K562 (cell line): Measurements from ENCODE around the gene FAM117A. TPM values are rescaled to one million over a fixed set of nuclear protein-coding genes. Genes with fewer than 3 reads are reported as not detected.

Experiments
- ATAC-seq: fragments of 200-7000 bp; cut with Tn5 transposase; 3 replicates; pipeline ENCODE4 v1.9.1; 2020; ENCODE audit warnings: moderate library complexity
- BruUV-seq: library from RNA; stranded (reverse); fragments of 400-500 nt; replicated peaks from 2 replicates; lab custom pipeline; 2021; lab: Mats Ljungman, UMichigan
- CTCF ChIA-PET: fragments of 300-600 bp; formaldehyde crosslinking; extraction: SDS; loops from one replicate; lab custom pipeline; 2021; ENCODE audit warnings: low intra/inter-chr PET ratio; lab: Yijun Ruan, JAX
- POLR2A ChIA-PET: fragments of 300-600, 350-650 bp; sonication (Branson Sonifier 250); formaldehyde crosslinking; extraction: SDS; loops from one replicate; lab custom pipeline; 2021; ENCODE audit warnings: antibody characterized with exemption, inconsistent platforms; lab: Yijun Ruan, JAX
- DNase-seq, 4 experiments: peaks; one replicate each; pipeline versions ENCODE4 v3.0.0 to v3.0.0-alpha.2; 2011 to 2018; ENCODE audit warnings: low spot score in 3 of 4, mixed read lengths in 3 of 4; ENCODE audit errors: extremely low read depth in 1 of 4
- FAIRE-seq: peaks from 2 replicates; lab custom pipeline; 2011; peaks lifted over from hg19 to GRCh38; lab: Jason Lieb, UNC
- H2AFZ ChIP-seq: 2 replicates; pipeline ENCODE4 v1.6.0; 2011; ENCODE audit warnings: low read depth, low read length, control low read depth, inconsistent platforms
- H3K27ac ChIP-seq: fragments of 200-600 bp; 3 replicates; pipeline ENCODE4 v1.8.0; 2011; ENCODE audit warnings: low read depth, mild to moderate bottlenecking, control low read depth, inconsistent platforms, low read length, moderate library complexity, mixed read lengths; ENCODE audit errors: extremely low read depth
- H3K27me3 ChIP-seq, 2 experiments: fragments of 300-600 bp in 1 of 2; 2 replicates in 1 of 2; 3 replicates in 1 of 2; pipeline versions ENCODE4 v1.6.0 to v1.8.0; 2011; ENCODE audit warnings: inconsistent platforms in 2 of 2, low read length in 2 of 2, mild to moderate bottlenecking in 1 of 2, mixed read lengths in 1 of 2, moderate library complexity in 1 of 2; ENCODE audit not compliant: control insufficient read depth in 2 of 2, insufficient read depth in 2 of 2
- H3K36me3 ChIP-seq: fragments of 300-600 bp; 3 replicates; pipeline ENCODE4 v1.8.0; 2011; ENCODE audit warnings: mild to moderate bottlenecking, low read length, inconsistent platforms; ENCODE audit not compliant: control insufficient read depth, insufficient read depth
- H3K4me1 ChIP-seq, 2 experiments: fragments of 200-600 bp in 1 of 2; replicated peaks in 1 of 2; 2 replicates in 1 of 2; 3 replicates in 1 of 2; pipeline versions ENCODE4 v1.5.1 to v1.8.0; 2011; ENCODE audit warnings: inconsistent platforms in 2 of 2, low read length in 2 of 2, mild to moderate bottlenecking in 1 of 2, mixed read lengths in 1 of 2, moderate library complexity in 1 of 2; ENCODE audit not compliant: control insufficient read depth in 2 of 2, insufficient read depth in 2 of 2
- H3K4me2 ChIP-seq: 2 replicates; pipeline ENCODE4 v1.6.1; 2011; ENCODE audit warnings: low read length, control low read depth, inconsistent platforms, mixed read lengths; ENCODE audit not compliant: insufficient read depth
- H3K4me3 ChIP-seq: fragments of 200-600 bp; sonication (generic), shearing (Covaris generic); 2 replicates; pipeline ENCODE4 v1.5.1; 2016; ENCODE audit warnings: control low read depth, inconsistent platforms
- H3K79me2 ChIP-seq: fragments of 200-600 bp; 3 replicates; pipeline ENCODE4 v1.8.0; 2011; ENCODE audit warnings: low read length, inconsistent platforms; ENCODE audit not compliant: control insufficient read depth, insufficient read depth
- H3K9ac ChIP-seq, 2 experiments: 2 replicates each; pipeline versions ENCODE4 v1.6.0 to v1.6.1; 2011; ENCODE audit warnings: low read depth in 2 of 2, low read length in 2 of 2, control low read depth in 1 of 2, inconsistent platforms in 1 of 2, mild to moderate bottlenecking in 1 of 2, mixed read lengths in 1 of 2; ENCODE audit not compliant: insufficient read depth in 1 of 2
- H3K9me1 ChIP-seq: one replicate; pipeline ENCODE4 v1.6.0; 2011; ENCODE audit warnings: inconsistent platforms, mild to moderate bottlenecking, low read length, moderate library complexity; ENCODE audit not compliant: control insufficient read depth, insufficient read depth
- H3K9me3 ChIP-seq: replicated peaks from 2 replicates; pipeline ENCODE4 v1.5.1; 2011; ENCODE audit warnings: low read depth, low read length, inconsistent platforms; ENCODE audit not compliant: control insufficient read depth, insufficient read depth
- H4K20me1 ChIP-seq: replicated peaks from 2 replicates; pipeline ENCODE4 v1.6.1; 2011; ENCODE audit warnings: low read length, inconsistent platforms, mixed read lengths; ENCODE audit not compliant: control insufficient read depth, insufficient read depth
- CC2D1A ChIP-seq: fragments of 450-650 bp; IDR thresholded peaks from 2 replicates; pipeline ENCODE4 v1.6.1; 2017; ENCODE audit warnings: mild to moderate bottlenecking
- ELF1 ChIP-seq: fragments of 200-800 bp; sonication (Bioruptor generic); IDR thresholded peaks from 2 replicates; pipeline ENCODE4 v1.6.1; 2016; ENCODE audit warnings: missing genetic modification characterization, missing compliant biosample characterization
- EP300 ChIP-seq: IDR thresholded peaks from 2 replicates; pipeline ENCODE4 v1.6.1; 2012; ENCODE audit warnings: low read length, improper control_type of control experiment
- HDAC6 ChIP-seq: IDR thresholded peaks from 2 replicates; pipeline ENCODE4 v1.6.1; 2012; ENCODE audit warnings: low read depth, mild to moderate bottlenecking, control low read depth, inconsistent platforms, low read length, moderate library complexity
- NCOR1 ChIP-seq: fragments of 450-650 bp; IDR thresholded peaks from 2 replicates; pipeline ENCODE4 v1.6.1; 2016; ENCODE audit warnings: mild to moderate bottlenecking, moderate library complexity
- POLR2B ChIP-seq: fragments of 450-650 bp; IDR thresholded peaks from 2 replicates; pipeline ENCODE4 v1.6.1; 2018; ENCODE audit warnings: low read depth; ENCODE audit not compliant: partially characterized antibody
- SMAD2 ChIP-seq: fragments of 150-350 bp; IDR thresholded peaks from 2 replicates; pipeline ENCODE4 v1.6.1; 2014; ENCODE audit warnings: low read depth, mild to moderate bottlenecking, low read length
- TAF7 ChIP-seq: fragments of 450-650 bp; IDR thresholded peaks from 2 replicates; pipeline ENCODE4 v1.6.1; 2016; ENCODE audit warnings: missing genetic modification characterization, missing compliant biosample characterization
- U2AF2 ChIP-seq: fragments of 200-400 bp; formaldehyde crosslinking; optimal IDR thresholded peaks from 2 replicates; pipeline ENCODE3; 2017; ENCODE audit warnings: low read depth, mild to moderate bottlenecking, low read length
- ZNF408 ChIP-seq: fragments of 250-450 bp; sonication (Bioruptor Pico); IDR thresholded peaks from 2 replicates; pipeline ENCODE4 v1.4.0; 2020; ENCODE audit warnings: low read depth, mild to moderate bottlenecking, moderate library complexity
- ZNF436 ChIP-seq: fragments of 250-450, 450-650 bp; sonication (Bioruptor Pico); formaldehyde crosslinking; IDR thresholded peaks from 2 replicates; pipeline ENCODE4 v1.7.0; 2020; ENCODE audit warnings: mild to moderate bottlenecking
- ZNF76 ChIP-seq: fragments of 250-450 bp; sonication (Bioruptor Pico); IDR thresholded peaks from 2 replicates; pipeline ENCODE4 v1.4.0; 2020; ENCODE audit warnings: mild to moderate bottlenecking, moderate library complexity, borderline replicate concordance
- WGBS: fragments of 100-300 bp; shearing (Covaris generic); methylation state at CpG from one replicate; pipeline ENCODE4 v1.1.6; 2016; ENCODE audit warnings: low coverage, mixed read lengths; ENCODE audit not compliant: insufficient coverage; ENCODE audit errors: missing lambda C conversion rate; 5-methylcytosine and 5-hydroxymethylcytosine counted together
- in situ Hi-C: fragments of 300-500 bp; cut with MboI; formaldehyde crosslinking; loops from 4 replicates; pipeline ENCODE4 v1.15.0; 2018; ENCODE audit warnings: inconsistent platforms, mixed read lengths
- intact Hi-C: fragments of 100-400 bp; cut with micrococcal nuclease; formaldehyde crosslinking; loops from 2 replicates; pipeline ENCODE4 v1.14.2; 2022
- polyA plus RNA-seq, 8 experiments: library from polyadenylated mRNA; depleted of rRNA in 4 of 8; stranded (reverse) in 5 of 8; unstranded in 3 of 8; fragments of >200 nt; fragmentation: Nextera tagmentation in 2 of 8; fragmentation: Illumina TruSeq in 1 of 8; extraction: Ambion mirVana in 2 of 8; extraction: Trizol in 1 of 8; gene quantifications; 2 replicates each; pipeline versions ENCODE4 v1.2.1 to v1.2.3, GENCODE V29; 2011 to 2014; ENCODE audit warnings: inconsistent platforms in 1 of 8, missing spikeins in 1 of 8
- total RNA-seq, 7 experiments: library from RNA; depleted of rRNA in 6 of 7; stranded (reverse); fragments of >200 nt in 6 of 7; fragmentation: Illumina TruSeq in 2 of 7; extraction: Trizol in 2 of 7; gene quantifications; 2 replicates each; pipeline versions ENCODE4 v1.2.1 to v1.2.3, GENCODE V29; 2011 to 2021; ENCODE audit warnings: low replicate concordance in 1 of 7
- TF ChIP-seq, protein P1 (sequence below): fragments of 250-450 bp; sonication (Bioruptor Pico); IDR thresholded peaks from 2 replicates; pipeline ENCODE4 v1.8.0; 2021; ENCODE audit warnings: borderline replicate concordance, mild to moderate bottlenecking, moderate library complexity; ENCODE audit not compliant: poor library complexity, severe bottlenecking
- TF ChIP-seq, protein P2 (sequence below): fragments of 200-800 bp; sonication (Bioruptor generic); IDR thresholded peaks from 2 replicates; pipeline ENCODE4 v1.6.1; 2017; ENCODE audit warnings: missing genetic modification characterization, missing compliant biosample characterization

Gene FAM117A
- total and polyA plus RNA-seq, 9 of the 15 experiments (the other 6 are each of a cell fraction or from before 2014, with no cell fraction given): 3.1 to 79.7 (median 36.6) TPM

DNA sequence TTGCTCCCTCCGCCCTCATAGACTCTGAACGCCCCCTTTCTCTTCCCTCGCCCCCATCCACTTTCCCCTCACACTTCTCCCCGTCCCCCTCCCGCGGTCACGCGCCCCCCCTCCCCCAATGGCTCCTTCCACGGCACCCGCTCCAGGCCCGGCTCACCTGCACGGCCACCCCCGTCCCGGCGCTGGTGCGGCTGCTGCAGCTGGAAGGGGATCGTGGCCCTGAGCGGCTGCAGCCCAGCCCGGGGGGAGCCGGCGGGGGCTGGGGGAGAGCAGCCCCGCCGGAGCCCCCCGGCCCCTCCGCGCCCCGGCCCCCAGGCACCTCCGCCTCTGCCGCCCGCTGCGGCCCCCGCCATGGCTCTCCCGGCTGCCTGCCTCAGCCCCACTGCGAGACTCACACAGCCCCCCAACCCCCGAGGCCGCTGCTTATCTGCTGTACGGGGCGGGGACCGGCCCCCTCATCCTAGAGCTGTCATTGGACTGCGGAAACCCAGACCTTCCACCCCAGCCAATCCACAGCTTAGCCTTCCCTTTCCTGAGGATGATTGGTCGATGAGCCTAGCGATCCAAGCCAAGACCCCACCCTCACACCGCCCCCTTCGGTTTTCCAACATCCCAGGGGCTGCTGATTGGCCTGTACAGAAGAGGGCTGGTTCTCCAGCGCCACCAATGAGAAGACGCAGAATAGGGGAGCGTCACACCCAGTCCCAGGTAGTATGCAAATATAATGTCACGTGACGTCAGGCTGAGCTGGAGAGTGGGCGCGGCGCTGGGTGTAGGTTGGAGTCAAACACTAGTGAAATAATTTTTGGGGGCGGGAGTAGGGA is at the start of gene FAM117A (continued):
- TF ChIP-seq U2AF2 (no peak), SMAD2 (no peak), TAF7 (tag) (no peak), ELF1 (no peak), CC2D1A (peak; percentile 82; the same call in 1 of the 2 replicates), HDAC6 (no peak)
- TF ChIP-seq, protein P1, sequence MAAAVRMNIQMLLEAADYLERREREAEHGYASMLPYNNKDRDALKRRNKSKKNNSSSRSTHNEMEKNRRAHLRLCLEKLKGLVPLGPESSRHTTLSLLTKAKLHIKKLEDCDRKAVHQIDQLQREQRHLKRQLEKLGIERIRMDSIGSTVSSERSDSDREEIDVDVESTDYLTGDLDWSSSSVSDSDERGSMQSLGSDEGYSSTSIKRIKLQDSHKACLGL (CRISPR knock-in tag): no peak

DNA sequence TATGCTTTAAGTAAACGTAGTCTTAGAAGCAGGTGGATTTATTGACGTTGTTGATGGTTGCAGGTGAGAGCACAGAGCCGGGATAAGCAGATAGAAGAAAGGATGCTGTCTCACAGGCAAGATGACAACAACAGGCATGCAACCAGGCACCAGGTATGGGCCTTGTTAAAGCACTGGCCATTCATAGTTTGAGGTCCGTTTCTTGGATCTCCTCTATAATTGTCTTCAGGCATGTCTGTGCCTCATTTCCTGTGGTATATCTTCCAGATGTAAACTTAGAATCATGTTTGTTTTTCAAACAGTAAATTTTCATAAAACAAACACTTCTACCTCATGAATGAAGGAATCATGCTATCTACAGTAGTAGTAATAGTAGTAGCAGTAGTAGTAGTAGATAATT is 45.1 kb upstream of the FAM117A start:
- in situ Hi-C loops: no loop called here
- ChIA-PET POLR2A (no interaction called here), CTCF (no interaction called here)
- intact Hi-C loops: no loop called here
- Histone ChIP-seq H3K36me3 (peaks cover 78% of the 10 kb centered on the region), H3K4me2 (no peak overlapping the region), H3K9ac (no peak overlapping the region), H3K79me2 (peaks cover 10% of the 10 kb centered on the region; the same call in 2 of the 3 replicates), H3K9me3 (no peaks in the 10 kb centered on the region), H3K9me1 (no peaks in the 10 kb centered on the region), H2AFZ (no peak overlapping the region), H3K4me1 (no peaks in the 10 kb centered on the region), H4K20me1 (0 out of 2 replicates have a peak, but pooled peaks cover 4% of the 10 kb centered on the region), H3K27me3 (no peaks in the 10 kb centered on the region), H3K4me3 (no peak overlapping the region), H3K27ac (no peak overlapping the region)
- no peak for DNase-seq
- no peak for TF ChIP-seq EP300
- no peak for TF ChIP-seq POLR2B
- no peak for TF ChIP-seq ZNF408 (CRISPR knock-in tag)
- TF ChIP-seq NCOR1: no peak
- no peak for TF ChIP-seq ZNF76 (CRISPR knock-in tag)
- TF ChIP-seq ZNF436 (CRISPR knock-in tag): no peak
- TF ChIP-seq, protein P2, sequence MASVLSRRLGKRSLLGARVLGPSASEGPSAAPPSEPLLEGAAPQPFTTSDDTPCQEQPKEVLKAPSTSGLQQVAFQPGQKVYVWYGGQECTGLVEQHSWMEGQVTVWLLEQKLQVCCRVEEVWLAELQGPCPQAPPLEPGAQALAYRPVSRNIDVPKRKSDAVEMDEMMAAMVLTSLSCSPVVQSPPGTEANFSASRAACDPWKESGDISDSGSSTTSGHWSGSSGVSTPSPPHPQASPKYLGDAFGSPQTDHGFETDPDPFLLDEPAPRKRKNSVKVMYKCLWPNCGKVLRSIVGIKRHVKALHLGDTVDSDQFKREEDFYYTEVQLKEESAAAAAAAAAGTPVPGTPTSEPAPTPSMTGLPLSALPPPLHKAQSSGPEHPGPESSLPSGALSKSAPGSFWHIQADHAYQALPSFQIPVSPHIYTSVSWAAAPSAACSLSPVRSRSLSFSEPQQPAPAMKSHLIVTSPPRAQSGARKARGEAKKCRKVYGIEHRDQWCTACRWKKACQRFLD: no peak
- 84% methylated on average over 4 of the region's 4 CpGs for WGBS
- no peak for FAIRE-seq
- BruUV-seq: no TSS peak
- ATAC-seq: no peak
